ENCODE results near the gene KRT71.
"Not testable (repeated sequence)": the region's sequence is repeated elsewhere in the genome, so short reads cannot be mapped to it uniquely, and the experiment has no call there.

Gene KRT71

GRCh38 chr12:52522346-52523011, 30.5 kb downstream of the KRT71 start:
- DNase-seq (ENCODE audit: low read depth in 2 of 2, low spot score in 1 of 2), result no peak

GRCh38 chr12:52521568-52522266, 31.2 kb downstream of the KRT71 start:
- no peak for DNase-seq (ENCODE audit: low read depth in 2 of 2, low spot score in 1 of 2)

DNA sequence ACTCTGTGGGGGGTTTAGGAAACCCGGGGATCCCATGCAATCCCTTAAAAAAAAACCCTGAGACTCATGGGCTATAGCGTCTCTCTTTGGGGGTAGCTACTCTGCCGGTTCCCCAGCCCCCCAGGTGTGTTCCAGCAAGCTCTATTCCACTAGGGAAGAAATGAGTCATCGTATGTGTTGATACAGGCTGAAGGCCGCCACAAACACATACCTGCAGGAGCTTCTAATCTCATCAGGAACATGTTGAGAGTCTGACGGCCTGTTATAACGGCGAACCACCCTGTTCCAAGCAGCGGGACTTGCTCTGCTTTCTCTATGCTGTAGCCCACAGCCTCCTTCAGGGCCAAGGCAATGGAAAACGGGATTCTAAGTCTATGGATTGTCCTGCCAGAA, 31.8 kb downstream of the KRT71 start:
- no peak for DNase-seq (ENCODE audit: low read depth in 2 of 2, low spot score in 1 of 2)

GRCh38 chr12:52519826-52520662, 32.9 kb downstream of the KRT71 start, which contains the start of gene KRT5:
TSS of gene KRT5 (minus strand) at chr12:52520394. CDS start at chr12:52520296, 98 bp downstream.
- no peak for DNase-seq (ENCODE audit: low read depth in 2 of 2, low spot score in 1 of 2)

DNA sequence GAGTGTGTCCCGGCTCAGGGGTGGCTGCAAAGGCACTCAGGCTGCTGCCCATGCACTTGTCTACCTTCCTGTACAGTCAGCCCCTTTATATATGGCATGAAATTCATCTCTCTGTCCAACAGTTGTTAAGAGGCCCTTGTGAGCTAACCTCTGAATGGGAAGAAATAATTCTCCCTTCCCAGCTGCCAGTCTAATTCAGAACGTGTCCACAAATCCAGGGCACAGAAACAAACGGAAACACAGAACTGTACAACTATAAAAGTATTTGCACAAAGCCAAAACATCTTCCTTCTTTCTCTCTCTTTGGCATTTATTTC, 33.6 kb downstream of the KRT71 start:
- no peak for DNase-seq (ENCODE audit: low read depth in 2 of 2, low spot score in 1 of 2)

DNA sequence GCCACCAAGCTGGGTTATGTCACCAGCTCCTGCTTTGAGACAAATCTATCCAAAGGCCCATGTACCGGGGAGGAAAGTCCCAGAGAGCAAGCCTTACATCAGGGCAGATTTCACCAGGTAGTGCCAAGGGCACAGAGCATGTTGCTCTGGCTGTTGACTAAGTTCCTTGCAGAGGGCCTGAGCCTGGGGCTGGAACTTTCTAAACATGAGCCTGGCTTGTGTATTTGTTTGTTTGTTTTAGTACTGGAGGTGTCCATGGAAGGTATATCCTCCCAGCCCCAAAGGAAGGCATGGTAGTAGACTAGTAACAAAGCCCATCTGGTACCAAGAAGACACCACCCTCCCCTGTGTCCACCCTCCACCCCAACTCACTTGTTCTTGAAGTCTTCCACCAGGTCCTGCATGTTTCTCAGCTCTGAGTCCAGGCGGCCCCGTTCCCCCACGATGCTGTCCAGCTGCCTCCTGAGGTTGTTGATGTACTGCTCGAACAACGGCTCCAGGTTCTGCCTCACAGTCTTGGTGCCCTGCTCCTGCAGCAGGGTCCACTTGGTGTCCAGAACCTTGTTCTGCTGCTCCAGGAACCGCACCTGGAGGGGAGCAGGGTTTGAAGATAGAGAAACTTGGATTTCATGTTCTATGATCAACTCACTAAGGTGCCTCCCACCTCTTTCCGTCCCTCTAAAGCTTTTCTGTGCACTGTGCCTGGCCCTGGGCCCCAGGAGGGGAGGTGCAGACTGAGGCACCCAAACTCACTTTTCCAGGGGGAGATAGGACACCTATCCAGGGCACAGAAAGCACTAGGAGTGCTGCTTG, 34.2 kb downstream of the KRT71 start:
- no peak for DNase-seq (ENCODE audit: low read depth in 2 of 2, low spot score in 1 of 2)

GRCh38 chr12:52517888-52518287, 35.1 kb downstream of the KRT71 start:
- DNase-seq (ENCODE audit: low read depth in 2 of 2, low spot score in 1 of 2), result no peak

DNA sequence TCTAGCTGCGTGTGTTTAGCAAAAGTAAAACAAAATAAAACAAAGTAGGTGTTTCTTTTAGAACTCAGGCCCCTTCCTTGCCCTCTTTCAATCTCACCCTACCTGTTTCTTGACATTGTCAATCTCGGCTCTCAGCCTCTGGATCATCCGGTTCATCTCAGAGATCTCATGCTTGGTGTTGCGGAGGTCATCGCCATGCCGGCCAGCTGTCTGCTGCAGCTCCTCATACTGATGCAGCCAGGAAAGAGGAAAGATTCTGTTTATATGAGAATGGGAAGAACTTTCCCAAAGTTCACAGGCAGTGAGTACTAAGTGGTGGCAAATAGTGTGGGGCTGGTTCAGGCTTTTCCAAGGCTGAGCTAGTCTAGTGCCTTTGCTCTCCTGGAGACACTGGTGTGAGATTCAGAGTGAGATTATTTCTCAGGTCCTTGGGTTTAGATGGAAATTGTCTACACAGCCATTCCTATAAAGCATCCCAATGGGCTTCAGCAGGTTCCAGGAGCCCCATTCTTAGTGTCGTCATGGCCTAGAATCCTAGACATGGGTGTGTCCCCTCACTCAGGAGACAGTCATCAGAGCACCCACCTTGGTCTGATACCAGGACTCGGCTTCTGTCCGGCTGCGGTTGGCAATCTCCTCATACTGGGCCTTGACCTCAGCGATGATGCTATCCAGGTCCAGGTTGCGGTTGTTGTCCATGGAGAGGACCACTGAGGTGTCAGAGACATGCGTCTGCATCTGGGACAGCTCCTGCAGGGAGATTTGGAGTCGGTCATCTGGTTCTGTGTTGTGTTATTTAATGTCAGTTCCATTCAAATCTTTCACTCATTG, 35.7 kb downstream of the KRT71 start:
- DNase-seq (ENCODE audit: low read depth in 2 of 2, low spot score in 1 of 2), result no peak

GRCh38 chr12:52515927-52516831, 36.8 kb downstream of the KRT71 start:
- no peak for DNase-seq (ENCODE audit: low read depth in 2 of 2, low spot score in 1 of 2)

- DNase-seq (ENCODE audit: low read depth in 2 of 2, low spot score in 1 of 2), result no peak
Observed at GRCh38 chr12:52515319-52515646, 37.7 kb downstream of the KRT71 start.

- DNase-seq (ENCODE audit: low read depth in 2 of 2, low spot score in 1 of 2), result no peak
Observed at GRCh38 chr12:52514471-52515318, 38.2 kb downstream of the KRT71 start.

GRCh38 chr12:52513736-52514135, 39.2 kb downstream of the KRT71 start:
- no peak for DNase-seq (ENCODE audit: low read depth in 2 of 2, low spot score in 1 of 2)

- no peak for DNase-seq (ENCODE audit: low read depth in 2 of 2, low spot score in 1 of 2)
Observed at GRCh38 chr12:52508211-52508610, 44.7 kb downstream of the KRT71 start.

- no peak for DNase-seq (ENCODE audit: low read depth in 2 of 2, low spot score in 1 of 2)
Observed at GRCh38 chr12:52506858-52507715, 45.9 kb downstream of the KRT71 start.

DNA sequence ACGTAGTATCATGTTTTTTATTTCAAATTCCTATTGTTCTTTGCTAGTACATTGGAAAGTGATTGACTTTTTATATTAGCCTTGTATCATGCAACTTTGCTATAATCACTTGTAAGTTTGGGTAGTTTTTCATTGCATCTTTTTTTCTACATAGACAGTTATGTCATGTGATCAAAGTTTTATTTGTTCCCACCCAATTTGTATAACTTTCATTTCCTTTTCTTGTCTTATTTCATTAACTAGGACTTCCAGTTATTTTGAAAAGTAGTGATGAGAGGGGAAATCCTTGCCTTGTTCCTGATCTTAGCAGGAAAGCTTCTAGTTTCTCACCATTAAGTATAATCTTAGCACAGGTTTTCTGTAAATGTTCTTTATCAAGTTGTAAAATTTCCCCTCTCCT, 50.1 kb downstream of the KRT71 start:
- DNase-seq (ENCODE audit: low read depth in 2 of 2, low spot score in 1 of 2), result no peak

DNA sequence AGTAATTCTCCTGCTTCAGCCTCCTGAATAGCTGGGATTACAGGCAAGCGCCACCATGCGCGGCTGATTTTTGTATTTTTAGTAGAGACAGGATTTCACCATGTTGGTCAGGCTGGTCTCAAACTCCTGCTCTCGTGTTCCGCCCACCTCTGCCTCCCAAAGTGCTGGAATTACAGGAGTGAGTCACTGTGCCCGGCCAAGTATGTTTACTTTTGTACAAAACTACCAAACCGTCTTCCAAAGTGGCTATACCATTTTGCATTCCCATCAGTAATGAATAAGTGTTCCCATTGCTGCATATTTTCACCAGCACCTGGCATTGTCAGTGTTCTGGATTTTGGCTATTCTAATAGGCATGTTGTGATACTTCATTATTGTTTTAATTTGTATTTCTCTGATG, 51.5 kb downstream of the KRT71 start:
- no peak for DNase-seq (ENCODE audit: low read depth in 2 of 2, low spot score in 1 of 2)

GRCh38 chr12:52500574-52500973, 52.4 kb downstream of the KRT71 start:
- DNase-seq (ENCODE audit: low read depth in 2 of 2, low spot score in 1 of 2), result not testable (repeated sequence)
